ENCODE measurements around the gene IFT88.

IFT88 gene

DNA sequence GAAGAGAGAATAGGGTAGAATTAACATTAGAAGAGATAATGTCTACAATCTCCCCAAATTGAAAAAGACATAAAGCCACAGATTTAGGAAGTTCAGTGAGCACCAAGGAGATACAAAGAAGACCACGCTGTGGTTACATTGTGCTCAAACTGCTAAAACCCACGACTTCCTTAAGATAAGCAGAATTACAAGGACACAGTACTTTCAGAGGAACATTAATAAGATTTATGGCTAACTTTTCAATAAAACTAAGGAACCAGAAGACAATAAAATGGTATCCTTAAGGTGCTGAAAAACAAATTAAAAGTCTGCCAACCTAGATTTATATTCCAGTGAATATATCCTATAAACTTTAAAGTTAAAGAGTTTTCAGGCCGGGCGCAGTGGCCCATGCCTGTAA lies 129.1 kb downstream of the IFT88 start:
- no peak for DNase-seq

- no peak for DNase-seq
Measured at GRCh38 chr13:20699715-20700114, 132.8 kb downstream of the IFT88 start.

DNA sequence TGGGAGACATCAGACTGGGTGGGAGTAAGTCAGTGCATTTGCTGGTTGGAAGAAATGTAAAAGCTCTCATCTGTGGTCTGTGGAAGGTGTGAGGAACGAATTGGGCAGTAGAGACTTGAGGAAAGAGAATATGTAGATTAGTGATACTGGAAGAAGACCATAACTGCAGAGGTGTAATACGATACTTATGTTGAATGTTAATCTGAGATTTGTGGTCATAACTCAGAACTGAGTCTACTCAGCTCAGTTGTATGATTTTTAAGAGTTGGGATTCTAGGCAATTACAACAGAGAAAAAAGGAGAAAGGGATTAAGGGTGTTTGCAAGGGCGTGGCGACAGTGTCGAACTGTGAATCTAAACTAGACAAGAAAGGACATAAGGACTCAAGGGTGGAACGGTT lies 133.3 kb downstream of the IFT88 start:
- DNase-seq, result no peak

GRCh38 chr13:20701461-20701860 lies 134.5 kb downstream of the IFT88 start:
- DNase-seq, result no peak

GRCh38 chr13:20702530-20702914 lies 135.6 kb downstream of the IFT88 start:
- no peak for DNase-seq

DNA sequence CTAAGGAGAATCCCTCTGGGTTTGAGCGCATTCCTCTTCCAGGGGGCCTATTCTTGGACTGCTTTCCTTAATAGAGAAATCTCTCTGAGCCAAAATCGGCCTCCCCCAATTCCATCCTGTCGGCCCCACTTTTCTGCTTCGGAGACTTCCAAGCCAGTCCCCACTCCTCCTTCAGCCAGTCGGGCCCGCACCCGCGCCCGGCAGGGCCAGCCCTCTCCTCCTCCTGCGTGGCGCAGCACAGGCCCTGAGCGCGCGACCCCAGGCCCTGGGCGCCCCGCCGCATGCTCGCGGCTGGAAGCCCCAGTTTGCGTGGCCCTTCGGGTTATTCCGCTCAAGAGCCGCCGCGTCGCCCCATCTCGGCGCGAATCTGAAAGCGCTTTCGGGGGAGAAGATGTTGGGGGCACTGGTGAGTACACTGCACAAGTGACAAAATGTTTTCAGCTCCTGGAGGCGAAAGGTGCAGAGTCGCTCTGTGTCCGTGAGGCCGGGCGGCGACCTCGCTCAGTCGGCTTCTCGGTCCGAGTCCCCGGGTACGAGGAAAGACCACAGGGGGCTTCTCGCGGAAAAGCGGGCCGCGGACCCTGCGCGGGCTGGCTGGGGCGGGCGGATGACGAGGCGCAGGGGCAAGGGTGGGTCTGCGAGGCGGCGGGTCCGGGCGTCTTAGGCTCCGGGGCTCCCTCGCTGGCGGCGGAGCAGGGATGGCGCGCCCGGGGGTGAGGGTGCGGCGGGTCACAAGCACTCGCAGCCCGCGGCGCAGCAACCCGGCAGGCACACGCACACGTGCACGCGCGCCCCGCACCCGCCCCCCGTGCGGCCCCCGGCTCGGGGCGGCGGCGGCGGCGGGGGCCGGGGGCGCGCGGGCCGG lies 136.2 kb downstream of the IFT88 start, which contains the start of gene IL17D:
IL17D (plus strand) TSS at position 785 of the 865 bp plus-strand sequence. CDS start 303 bp downstream, outside the sequence.
- no peak for DNase-seq

- DNase-seq, result no peak
Measured at GRCh38 chr13:20703780-20704458, 137.0 kb downstream of the IFT88 start.

DNA sequence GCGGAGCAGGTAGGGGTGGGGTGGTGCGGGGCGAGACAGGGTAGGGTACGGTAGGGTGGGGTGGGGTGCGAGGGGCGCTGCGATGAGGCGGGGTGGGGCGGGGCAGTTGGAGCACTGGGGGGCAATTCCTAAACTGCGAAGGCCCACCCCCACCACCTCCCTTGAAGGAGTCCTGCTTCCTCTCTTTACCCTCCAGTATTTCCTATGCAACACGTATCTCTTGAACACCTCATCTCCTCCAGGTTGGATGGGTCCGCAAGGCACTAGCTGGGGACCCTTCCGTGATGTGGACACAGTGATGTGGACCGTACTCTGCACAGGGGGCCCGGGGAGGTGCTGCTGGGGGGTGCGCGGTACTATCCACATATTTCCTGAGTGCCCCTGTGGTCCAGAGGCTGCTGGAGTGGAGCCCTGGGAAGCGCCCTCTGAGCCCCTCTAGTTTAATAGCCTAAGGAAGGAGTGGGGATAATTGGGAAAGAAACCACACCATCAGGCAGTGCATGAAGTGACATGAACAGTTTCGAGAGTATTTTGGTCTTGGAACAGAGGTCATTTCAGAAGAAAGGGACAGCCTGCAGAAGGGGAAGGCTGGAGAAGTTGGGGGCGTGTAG lies 137.6 kb downstream of the IFT88 start:
- no peak for DNase-seq

- no peak for DNase-seq
Measured at GRCh38 chr13:20706661-20707060, 139.7 kb downstream of the IFT88 start.

- DNase-seq, result no peak
Measured at GRCh38 chr13:20708216-20708615, 141.3 kb downstream of the IFT88 start.

GRCh38 chr13:20709369-20709768 lies 142.4 kb downstream of the IFT88 start:
- DNase-seq, result no peak

- DNase-seq, result no peak
Measured at GRCh38 chr13:20709782-20710181, 142.8 kb downstream of the IFT88 start.

- DNase-seq, result no peak
Measured at GRCh38 chr13:20711301-20712044, 144.5 kb downstream of the IFT88 start.

GRCh38 chr13:20713014-20713376 lies 146.0 kb downstream of the IFT88 start:
- no peak for DNase-seq

DNA sequence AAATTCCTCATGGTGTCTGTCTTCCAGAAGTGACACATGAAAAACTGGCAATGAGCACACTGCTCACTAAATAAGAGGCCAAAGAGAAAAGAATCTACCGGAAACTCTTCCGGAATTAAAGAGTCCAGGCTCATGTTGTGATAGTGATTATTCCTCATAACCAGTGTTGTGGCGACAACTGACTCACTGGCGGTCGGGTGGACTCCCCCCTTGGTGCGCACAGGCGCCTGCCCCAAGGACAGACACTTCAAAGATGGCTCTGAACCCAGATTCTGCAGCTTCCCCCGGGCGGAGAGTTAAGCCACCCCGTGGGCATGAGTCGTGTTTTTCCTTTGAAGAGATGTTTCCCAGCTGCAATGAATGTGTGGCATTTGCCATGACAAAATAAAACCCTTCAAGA lies 146.8 kb downstream of the IFT88 start:
- DNase-seq, result no peak

GRCh38 chr13:20714161-20714560 lies 147.2 kb downstream of the IFT88 start:
- DNase-seq, result no peak

DNA sequence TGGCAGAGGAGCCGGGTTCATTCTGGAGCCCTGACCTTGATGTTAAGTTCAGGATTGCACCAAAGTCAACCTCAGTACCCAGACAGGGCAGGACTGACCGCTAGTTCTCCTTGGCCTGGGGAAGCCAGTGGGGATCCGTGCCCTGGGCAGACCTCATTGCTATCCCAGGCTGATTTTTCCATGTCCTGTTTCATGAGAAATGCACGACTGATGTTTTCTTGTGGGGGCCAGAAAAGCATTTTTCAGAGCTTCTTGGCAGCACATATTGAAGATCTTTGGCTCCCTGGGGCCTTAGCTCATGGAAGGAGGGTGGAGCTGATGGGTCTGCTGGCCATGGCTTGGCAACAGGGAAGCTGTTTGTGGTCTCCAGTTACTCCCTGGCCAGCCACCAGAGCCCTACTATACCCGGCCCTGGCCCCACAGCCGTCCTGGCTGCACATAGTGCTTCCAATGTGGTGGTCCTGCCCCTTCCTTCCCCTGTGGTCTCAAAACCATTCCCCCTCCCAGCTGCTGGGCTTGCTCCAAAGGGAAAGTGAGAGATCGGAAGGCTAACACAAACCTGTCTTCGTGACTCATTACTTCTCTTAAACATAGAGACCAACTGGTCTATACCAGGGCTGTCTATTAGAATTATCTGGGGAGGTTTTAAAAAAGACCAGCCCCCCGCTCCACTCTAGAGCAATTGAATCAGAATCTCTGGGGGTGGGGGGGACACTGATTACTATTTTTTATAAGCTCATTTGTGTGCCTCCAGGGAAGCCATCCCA lies 147.8 kb downstream of the IFT88 start:
- DNase-seq, result no peak

GRCh38 chr13:20715330-20715712 lies 148.4 kb downstream of the IFT88 start:
- DNase-seq, result no peak

- no peak for DNase-seq
Measured at GRCh38 chr13:20716951-20717350, 150.0 kb downstream of the IFT88 start.

- DNase-seq, result no peak
Measured at GRCh38 chr13:20717581-20718542, 150.9 kb downstream of the IFT88 start.

GRCh38 chr13:20718958-20719566 lies 152.1 kb downstream of the IFT88 start:
- no peak for DNase-seq

Measured in NCI-H2029 treated with DMSO at 0.1 percent for 48 hours (cell line).